ENCODE results near the gene AFTPH.

- no peak for TF ChIP-seq ZNF792 (tag by site-specific recombination; IDR thresholded peaks at IDR 0.05)
- TF ChIP-seq CTCF (tag by site-specific recombination; IDR thresholded peaks at IDR 0.05), result no peak
- TF ChIP-seq ZBTB8A (tag by site-specific recombination; IDR thresholded peaks at IDR 0.05), result no peak
- TF ChIP-seq ZNF660 (tag by site-specific recombination; IDR thresholded peaks at IDR 0.05), result no peak
- no peak for TF ChIP-seq KLF1 (tag by site-specific recombination; IDR thresholded peaks at IDR 0.05)
- TF ChIP-seq ZNF645 (tag by site-specific recombination; IDR thresholded peaks at IDR 0.05), result no peak
- TF ChIP-seq ZNF423 (tag by site-specific recombination; IDR thresholded peaks at IDR 0.05), result no peak
- TF ChIP-seq ZNF473 (tag by site-specific recombination; IDR thresholded peaks at IDR 0.05), result no peak
- TF ChIP-seq ZNF24 (tag by site-specific recombination; IDR thresholded peaks at IDR 0.05), result no peak
Observed at GRCh38 chr2:64501946-64502345, 22.2 kb upstream of the AFTPH start.
